MCF 10A (cell line): ENCODE data around the gene CENATAC. TPM values are rescaled to one million over a fixed set of nuclear protein-coding genes. Genes with fewer than 3 reads are reported as not detected.

ENCODE experiments used
- BruUV-seq: library from RNA; stranded (reverse); fragments of 400-500 nt; replicated peaks from 2 replicates; lab custom pipeline; 2021; lab: Mats Ljungman, UMichigan
- CTCF ChIA-PET: fragments of 300-600 bp; sonication (Branson Sonifier 250); formaldehyde crosslinking; extraction: SDS; loops from one replicate; lab custom pipeline; 2021; ENCODE audit warnings: antibody characterized with exemption, inconsistent platforms; lab: Yijun Ruan, JAX
- POLR2A ChIA-PET: fragments of 300-600, 350-650 bp; sonication (Branson Sonifier 250); formaldehyde crosslinking; extraction: SDS; loops from one replicate; lab custom pipeline; 2020; ENCODE audit warnings: antibody characterized with exemption, inconsistent platforms; lab: Yijun Ruan, JAX
- DNase-seq: peaks from one replicate; pipeline ENCODE4 v3.0.0-alpha.2; 2018; ENCODE audit not compliant: unreplicated experiment
- H3K27ac Mint-ChIP-seq: one replicate; pipeline ENCODE4 v1.8.0; 2022; ENCODE audit warnings: mild to moderate bottlenecking, low read depth, mixed read lengths; ENCODE audit not compliant: unreplicated experiment
- H3K27me3 Mint-ChIP-seq: one replicate; pipeline ENCODE4 v1.8.0; 2022; ENCODE audit warnings: mixed read lengths; ENCODE audit not compliant: insufficient read depth, unreplicated experiment
- H3K36me3 Mint-ChIP-seq: one replicate; pipeline ENCODE4 v1.8.0; 2022; ENCODE audit warnings: mild to moderate bottlenecking, moderate library complexity, mixed read lengths; ENCODE audit not compliant: insufficient read depth, unreplicated experiment
- H3K4me1 Mint-ChIP-seq: one replicate; pipeline ENCODE4 v1.8.0; 2022; ENCODE audit warnings: mixed read lengths; ENCODE audit not compliant: insufficient read depth, unreplicated experiment
- H3K4me3 Mint-ChIP-seq: one replicate; pipeline ENCODE4 v1.8.0; 2022; ENCODE audit warnings: mild to moderate bottlenecking, moderate library complexity, mixed read lengths; ENCODE audit not compliant: unreplicated experiment
- H3K9me3 Mint-ChIP-seq: one replicate; pipeline ENCODE4 v1.8.0; 2022; ENCODE audit warnings: mixed read lengths; ENCODE audit not compliant: unreplicated experiment
- CTCF ChIP-seq: fragments of 200-600 bp; IDR thresholded peaks from one replicate; pipeline ENCODE4 v1.8.0; 2022; ENCODE audit warnings: antibody characterized with exemption, mild to moderate bottlenecking; ENCODE audit not compliant: unreplicated experiment
- intact Hi-C: fragments of 100-400 bp; cut with micrococcal nuclease; formaldehyde crosslinking; loops from 2 replicates; pipeline ENCODE4 v1.14.1; 2022
- microRNA-seq: library from miRNA; unstranded; fragments of <30 nt; microRNA quantifications from one replicate; pipeline ENCODE4 v1.2.0, GENCODE V29; 2022
- total RNA-seq: library from RNA; stranded (reverse); gene quantifications from 2 replicates; pipeline ENCODE4 v1.2.3, GENCODE V29; 2022

The CENATAC gene
- total RNA-seq, 1 experiment from 2014 or later = 49.0 TPM

GRCh38 chr11:119061256-119061655 is 63.3 kb downstream of the CENATAC start:
- H3K27ac Mint-ChIP-seq = no peak overlapping the region
- CTCF ChIA-PET = interaction anchor here (0.6 to 2.3 kb wide), 3 partner anchors 18 to 38 kb away, joined by 3 to 6 read pairs (median 4); partner anchors contain the start of gene SLC37A4
- H3K27me3 Mint-ChIP-seq = no peaks in the 10 kb centered on the region
- TF ChIP-seq CTCF = no peak
- POLR2A ChIA-PET = interaction anchor here (1.6 kb wide), 1 partner anchor 43 kb away, joined by 4 read pairs; the partner anchor contains the start of genes RPS25 and TRAPPC4
- BruUV-seq = no TSS peak
- intact Hi-C loops = loop anchor here (10.0 kb wide), 1 partner anchor 134 kb away; no protein-coding TSS in a partner anchor
- peaks cover 7% of the 10 kb centered on the region for H3K4me1 Mint-ChIP-seq
- H3K4me3 Mint-ChIP-seq = no peak overlapping the region
- no peak for DNase-seq
- no peaks in the 10 kb centered on the region for H3K9me3 Mint-ChIP-seq
- peaks cover 27% of the 10 kb centered on the region for H3K36me3 Mint-ChIP-seq

GRCh38 chr11:119062779-119063178 is 64.8 kb downstream of the CENATAC start:
- POLR2A ChIA-PET = interaction anchor here (0.9 kb wide), 1 partner anchor 43 kb away, joined by 3 read pairs; the partner anchor contains the start of gene TRAPPC4

GRCh38 chr11:119065369-119065768 is 67.4 kb downstream of the CENATAC start:
- POLR2A ChIA-PET = interaction anchor here (0.6 to 3.6 kb wide), 3 partner anchors 9 to 132 kb away, joined by 3 to 44 read pairs (median 3); partner anchors contain the start of genes DPAGT1 and HYOU1
- H3K4me3 Mint-ChIP-seq = peak overlapping the region; percentile 40
- intact Hi-C loops = loop anchor here (10.0 kb wide), 1 partner anchor 129 kb away; no protein-coding TSS in a partner anchor

More at GRCh38 chr11:119062779-119063178, 64.8 kb downstream of the CENATAC start:
- BruUV-seq = no TSS peak
- Mint-ChIP-seq H3K27ac (no peak overlapping the region), H3K36me3 (peaks cover 21% of the 10 kb centered on the region), H3K9me3 (no peaks in the 10 kb centered on the region), H3K27me3 (no peaks in the 10 kb centered on the region), H3K4me3 (no peak overlapping the region), H3K4me1 (peaks cover 7% of the 10 kb centered on the region)
- TF ChIP-seq CTCF = no peak
- intact Hi-C loops = loop anchor here (10.0 kb wide), 1 partner anchor 132 kb away; no protein-coding TSS in a partner anchor
- CTCF ChIA-PET = interaction anchor here (1.1 kb wide), 1 partner anchor 59 kb away, joined by 5 read pairs; no protein-coding TSS in a partner anchor
- peak; percentile 61 for DNase-seq

More at GRCh38 chr11:119065369-119065768, 67.4 kb downstream of the CENATAC start:
- Mint-ChIP-seq H3K4me1 (peaks cover 7% of the 10 kb centered on the region), H3K9me3 (no peaks in the 10 kb centered on the region), H3K27ac (no peak overlapping the region), H3K36me3 (peaks cover 32% of the 10 kb centered on the region), H3K27me3 (no peaks in the 10 kb centered on the region)
- TF ChIP-seq CTCF = peak; percentile 37
- no TSS peak for BruUV-seq
- DNase-seq = peak; percentile 60
- CTCF ChIA-PET = interaction anchor here (0.6 kb wide), 1 partner anchor 171 kb away, joined by 3 read pairs; no protein-coding TSS in a partner anchor

Small RNA genes within 50 kb of the gene (microRNA-seq; reads per million reads assigned to microRNA genes)
- gene MIR3656 = not detected

Other genes with a start within 250 kb of the CENATAC start
- gene DDX6, start 207.0 kb upstream of the CENATAC start, total RNA-seq = 111 and 143 TPM in 2 replicates
- not detected in 2 replicates for gene CXCR5, start 114.2 kb upstream of the CENATAC start, total RNA-seq
- 91.6 and 121 TPM in 2 replicates for gene BCL9L, start 72.2 kb upstream of the CENATAC start, total RNA-seq
- gene UPK2, start 41.8 kb upstream of the CENATAC start, total RNA-seq = not detected in 2 replicates
- not detected in 2 replicates for gene FOXR1, start 26.4 kb upstream of the CENATAC start, total RNA-seq
- gene RPS25, start 20.2 kb downstream of the CENATAC start, total RNA-seq = 1,252 and 1,255 TPM in 2 replicates
- 78.6 and 96.5 TPM in 2 replicates for gene TRAPPC4, start 20.6 kb downstream of the CENATAC start, total RNA-seq
- gene SLC37A4, start 32.7 kb downstream of the CENATAC start, total RNA-seq = 6.8 and 10.0 TPM in 2 replicates
- gene HYOU1, start 59.1 kb downstream of the CENATAC start, total RNA-seq = 398 and 664 TPM in 2 replicates
- gene VPS11, start 69.7 kb downstream of the CENATAC start, total RNA-seq = 16.2 and 21.8 TPM in 2 replicates
- gene HMBS, start 86.7 kb downstream of the CENATAC start, total RNA-seq = 38.4 and 51.3 TPM in 2 replicates
- 55.6 and 58.8 TPM in 2 replicates for gene DPAGT1, start 103.7 kb downstream of the CENATAC start, total RNA-seq
- 13.5 and 15.4 TPM in 2 replicates for gene C2CD2L, start 109.2 kb downstream of the CENATAC start, total RNA-seq
- gene HINFP, start 123.4 kb downstream of the CENATAC start, total RNA-seq = 23.4 and 26.2 TPM in 2 replicates
- gene ABCG4, start 150.9 kb downstream of the CENATAC start, total RNA-seq = not detected in 2 replicates
- gene NLRX1, start 170.6 kb downstream of the CENATAC start, total RNA-seq = 16.7 and 18.9 TPM in 2 replicates
- gene NHERF4, start 187.3 kb downstream of the CENATAC start, total RNA-seq = 0.20 TPM in 1 of 2 replicates, not detected in the other
- gene CBL, start 208.2 kb downstream of the CENATAC start, total RNA-seq = 35.5 and 45.7 TPM in 2 replicates